H1 (cell line): Measurements from ENCODE around the gene VPS35L. TPM values are rescaled to one million over a fixed set of nuclear protein-coding genes. Genes with fewer than 3 reads are reported as not detected.

Source experiments
- CTCF ChIA-PET: fragments of 300-600 bp; sonication (Branson Sonifier 250); formaldehyde crosslinking; loops from one replicate; lab custom pipeline; 2021; ENCODE audit not compliant: partially characterized antibody; lab: Charles Lee
- POLR2A ChIA-PET: fragments of 300-600 bp; sonication (Branson Sonifier 250); formaldehyde crosslinking; loops from one replicate; lab custom pipeline; 2021; ENCODE audit warnings: inconsistent platforms; ENCODE audit not compliant: partially characterized antibody; lab: Charles Lee
- DNase-seq, 2 experiments: peaks; one replicate each; pipeline versions ENCODE4 v3.0.0 to v3.0.0-alpha.2; 2010 to 2022; ENCODE audit warnings: low spot score in 2 of 2, low read depth in 1 of 2, mixed read lengths in 1 of 2
- FAIRE-seq: peaks from 2 replicates; lab custom pipeline; 2011; peaks lifted over from hg19 to GRCh38; lab: Jason Lieb, UNC
- H2AFZ ChIP-seq: 2 replicates; pipeline ENCODE4 v1.8.1; 2012; ENCODE audit warnings: low read length, inconsistent platforms
- H2AK5ac ChIP-seq: 2 replicates; pipeline ENCODE4 v1.6.1; 2013; ENCODE audit warnings: low read depth, low read length
- H2BK120ac ChIP-seq: replicated peaks from 2 replicates; pipeline ENCODE3; 2013; ENCODE audit warnings: low read depth, low read length, inconsistent platforms
- H2BK12ac ChIP-seq: 2 replicates; pipeline ENCODE4 v1.6.1; 2013; ENCODE audit warnings: low read depth, low read length
- H2BK15ac ChIP-seq: 2 replicates; pipeline ENCODE4 v1.6.1; 2013; ENCODE audit warnings: low read length
- H2BK20ac ChIP-seq: 2 replicates; pipeline ENCODE4 v1.6.1; 2013; ENCODE audit warnings: low read length
- H2BK5ac ChIP-seq: 2 replicates; pipeline ENCODE4 v1.6.1; 2013; ENCODE audit warnings: low read depth, low read length
- H3K14ac ChIP-seq: 2 replicates; pipeline ENCODE4 v1.6.1; 2013; ENCODE audit warnings: inconsistent platforms; ENCODE audit not compliant: insufficient read length
- H3K18ac ChIP-seq: 2 replicates; pipeline ENCODE4 v1.6.1; 2013; ENCODE audit warnings: low read length; ENCODE audit errors: extremely low read depth
- H3K23ac ChIP-seq: 2 replicates; pipeline ENCODE4 v1.6.1; 2013; ENCODE audit warnings: inconsistent platforms; ENCODE audit not compliant: insufficient read length
- H3K23me2 ChIP-seq: 2 replicates; pipeline ENCODE4 v1.6.1; 2013; ENCODE audit warnings: low read depth, low read length
- H3K27ac ChIP-seq: 2 replicates; pipeline ENCODE4 v1.6.1; 2011; ENCODE audit warnings: low read depth, low read length, inconsistent platforms
- H3K27me3 ChIP-seq, 4 experiments: replicated peaks in 1 of 4; 1 replicate in 1 of 4; 2 replicates in 3 of 4; pipeline versions ENCODE4 v1.6.1 to v1.8.1; 2011 to 2013; ENCODE audit warnings: low read length in 3 of 4, mild to moderate bottlenecking in 3 of 4, inconsistent platforms in 2 of 4, mixed read lengths in 2 of 4, moderate library complexity in 1 of 4; ENCODE audit not compliant: control insufficient read depth in 3 of 4, insufficient read depth in 3 of 4; ENCODE audit errors: extremely low read depth in 1 of 4
- H3K36me3 ChIP-seq, 4 experiments: 2 replicates each; pipeline versions ENCODE4 v1.6.1 to v1.8.1; 2011 to 2013; ENCODE audit warnings: mild to moderate bottlenecking in 4 of 4, low read length in 3 of 4, moderate library complexity in 2 of 4, control low read depth in 1 of 4, inconsistent platforms in 1 of 4; ENCODE audit not compliant: insufficient read depth in 4 of 4, control insufficient read depth in 2 of 4
- H3K4ac ChIP-seq: replicated peaks from 2 replicates; pipeline ENCODE3; 2013; ENCODE audit warnings: low read length, low read depth, mixed read lengths, inconsistent platforms; ENCODE audit not compliant: insufficient read length
- H3K4me1 ChIP-seq, 4 experiments: replicated peaks in 1 of 4; 1 replicate in 1 of 4; 2 replicates in 3 of 4; pipeline versions ENCODE4 v1.6.1 to v1.8.1; 2011 to 2013; ENCODE audit warnings: low read length in 3 of 4, inconsistent platforms in 2 of 4, mixed read lengths in 1 of 4; ENCODE audit not compliant: insufficient read depth in 4 of 4, control insufficient read depth in 3 of 4
- H3K4me2 ChIP-seq, 2 experiments: 2 replicates each; pipeline versions ENCODE4 v1.6.1 to v1.8.1; 2011 to 2013; ENCODE audit warnings: low read depth in 2 of 2, low read length in 2 of 2, control low read depth in 1 of 2, inconsistent platforms in 1 of 2, mild to moderate bottlenecking in 1 of 2; ENCODE audit not compliant: insufficient read depth in 1 of 2
- H3K4me3 ChIP-seq, 4 experiments: fragments of 200-600, 300-600 bp in 1 of 4; sonication (generic), shearing (Covaris generic), sonication (Bioruptor Twin) in 1 of 4; 2 replicates each; pipeline versions ENCODE4 v1.5.1 to v1.8.1; 2011 to 2016; ENCODE audit warnings: low read length in 4 of 4, low read depth in 3 of 4, control low read depth in 2 of 4, inconsistent platforms in 2 of 4, mild to moderate bottlenecking in 2 of 4, mixed read lengths in 1 of 4, moderate library complexity in 1 of 4; ENCODE audit not compliant: insufficient read depth in 2 of 4; ENCODE audit errors: extremely low read depth in 1 of 4
- H3K56ac ChIP-seq: replicated peaks from 2 replicates; pipeline ENCODE3; 2013; ENCODE audit warnings: low read depth, mild to moderate bottlenecking, mixed read lengths, low read length, inconsistent platforms; ENCODE audit not compliant: insufficient read length
- H3K79me1 ChIP-seq: 2 replicates; pipeline ENCODE4 v1.6.1; 2013; ENCODE audit warnings: low read depth, low read length, control low read depth
- H3K79me2 ChIP-seq, 2 experiments: 2 replicates each; pipeline versions ENCODE4 v1.6.1 to v1.8.1; 2012 to 2013; ENCODE audit warnings: low read length in 2 of 2, mild to moderate bottlenecking in 2 of 2, inconsistent platforms in 1 of 2; ENCODE audit not compliant: insufficient read depth in 2 of 2, control insufficient read depth in 1 of 2
- H3K9ac ChIP-seq, 4 experiments: replicated peaks in 1 of 4; 1 replicate in 1 of 4; 2 replicates in 3 of 4; pipeline versions ENCODE4 v1.6.1 to v1.8.1; 2011 to 2013; ENCODE audit warnings: low read depth in 3 of 4, low read length in 3 of 4, control low read depth in 2 of 4, mild to moderate bottlenecking in 2 of 4, moderate library complexity in 2 of 4, inconsistent platforms in 1 of 4; ENCODE audit errors: extremely low read depth in 1 of 4
- H3K9me3 ChIP-seq, 2 experiments: 2 replicates each; pipeline versions ENCODE4 v1.6.1 to v1.8.1; 2012 to 2013; ENCODE audit warnings: mild to moderate bottlenecking in 2 of 2, moderate library complexity in 2 of 2, control low read depth in 1 of 2, inconsistent platforms in 1 of 2, low read depth in 1 of 2, low read length in 1 of 2, mixed read lengths in 1 of 2; ENCODE audit not compliant: insufficient read depth in 2 of 2
- H4K20me1 ChIP-seq, 2 experiments: replicated peaks in 1 of 2; 2 replicates each; pipeline versions ENCODE3 to v1.8.1; 2011 to 2013; ENCODE audit warnings: inconsistent platforms in 2 of 2, low read length in 2 of 2, mild to moderate bottlenecking in 1 of 2; ENCODE audit not compliant: insufficient read depth in 2 of 2, control insufficient read depth in 1 of 2
- H4K5ac ChIP-seq: 2 replicates; pipeline ENCODE4 v1.6.1; 2013; ENCODE audit warnings: low read length, low read depth, mixed read lengths, inconsistent platforms; ENCODE audit not compliant: insufficient read length
- H4K8ac ChIP-seq: 2 replicates; pipeline ENCODE4 v1.8.0; 2013; ENCODE audit warnings: mild to moderate bottlenecking, moderate library complexity, low read length, inconsistent platforms; ENCODE audit not compliant: insufficient read depth; ENCODE audit errors: extremely low read depth
- H4K91ac ChIP-seq: replicated peaks from 2 replicates; pipeline ENCODE3; 2013; ENCODE audit warnings: low read length, mixed read lengths, inconsistent platforms; ENCODE audit not compliant: insufficient read length
- ASH2L ChIP-seq: fragments of 200-600, 300-600 bp; sonication (generic); IDR thresholded peaks from one replicate; pipeline ENCODE4 v1.7.1; 2017; ENCODE audit warnings: low read length
- BACH1 ChIP-seq: IDR thresholded peaks from 2 replicates; pipeline ENCODE4 v1.6.1; 2012; ENCODE audit warnings: low read length, improper control_type of control experiment
- CBX5 ChIP-seq: fragments of 300-800, 300-1000 bp; sonication (generic); IDR thresholded peaks from 2 replicates; pipeline ENCODE4 v1.7.1; 2016; ENCODE audit warnings: antibody characterized with exemption, low read length, low read depth
- CBX8 ChIP-seq: fragments of 300-800, 300-1000 bp; sonication (generic); IDR thresholded peaks from 2 replicates; pipeline ENCODE4 v1.7.1; 2016; ENCODE audit warnings: low read depth, low read length, borderline replicate concordance
- CHD2 ChIP-seq: IDR thresholded peaks from 2 replicates; pipeline ENCODE4 v1.6.1; 2012; ENCODE audit warnings: low read length, improper control_type of control experiment
- CTBP2 ChIP-seq: IDR thresholded peaks from 2 replicates; pipeline ENCODE4 v1.7.0; 2011; ENCODE audit warnings: borderline replicate concordance, mild to moderate bottlenecking, moderate library complexity, mixed read lengths, low read length; ENCODE audit not compliant: insufficient read depth, insufficient read length
- GABPA ChIP-seq: IDR thresholded peaks from 2 replicates; pipeline ENCODE4 v1.6.1; 2011; ENCODE audit warnings: mild to moderate bottlenecking, low read length, moderate library complexity, borderline replicate concordance; ENCODE audit not compliant: insufficient read depth
- HDAC6 ChIP-seq: IDR thresholded peaks from one replicate; pipeline ENCODE4 v1.7.1; 2012; ENCODE audit warnings: low read depth, mild to moderate bottlenecking, inconsistent platforms, low read length, moderate library complexity
- JUND ChIP-seq: IDR thresholded peaks from 2 replicates; pipeline ENCODE4 v1.6.1; 2011; ENCODE audit warnings: mild to moderate bottlenecking, improper control_type of control experiment, low read length
- POLR2A ChIP-seq, 2 experiments: IDR thresholded peaks; 1 replicate in 1 of 2; 2 replicates in 1 of 2; pipeline ENCODE4 v1.6.1; 2011; ENCODE audit warnings: low read depth in 2 of 2, low read length in 2 of 2, mild to moderate bottlenecking in 2 of 2; ENCODE audit errors: control extremely low read depth in 1 of 2
- RFX5 ChIP-seq: IDR thresholded peaks from 2 replicates; pipeline ENCODE4 v1.6.1; 2011; ENCODE audit warnings: low read depth, low read length, improper control_type of control experiment, borderline replicate concordance
- SAP30 ChIP-seq: fragments of 300-600 bp; sonication (generic); IDR thresholded peaks from 2 replicates; pipeline ENCODE4 v1.7.1; 2012; ENCODE audit warnings: low read length, moderate library complexity, mild to moderate bottlenecking, inconsistent platforms; ENCODE audit not compliant: insufficient read depth, insufficient replicate concordance
- SP1 ChIP-seq: IDR thresholded peaks from 2 replicates; pipeline ENCODE4 v1.6.1; 2011; ENCODE audit warnings: low read depth, low read length
- TAF7 ChIP-seq: optimal IDR thresholded peaks from 2 replicates; pipeline ENCODE3; 2011; ENCODE audit warnings: low read depth, mild to moderate bottlenecking, inconsistent platforms, low read length, moderate library complexity, borderline replicate concordance
- TBP ChIP-seq: IDR thresholded peaks from 2 replicates; pipeline ENCODE4 v1.6.1; 2011; ENCODE audit warnings: low read depth, low read length, improper control_type of control experiment
- ZNF274 ChIP-seq: IDR thresholded peaks from 2 replicates; pipeline ENCODE4 v1.7.0; 2012; ENCODE audit warnings: low read length, borderline replicate concordance; ENCODE audit errors: extremely low read depth
- WGBS, 2 experiments: shearing (Covaris generic) in 1 of 2; methylation state at CpG; one replicate each; pipeline versions ENCODE4 v1.1.6 to v1.1.7; 2013 to 2015; ENCODE audit warnings: low lambda C conversion rate in 2 of 2, mixed read lengths in 2 of 2, inconsistent platforms in 1 of 2, low coverage in 1 of 2, missing lambda C conversion rate in 1 of 2; ENCODE audit not compliant: insufficient replicate concordance in 2 of 2, insufficient coverage in 1 of 2, insufficient read length in 1 of 2; ENCODE audit errors: extremely low coverage in 1 of 2, missing lambda C conversion rate in 1 of 2; 5-methylcytosine and 5-hydroxymethylcytosine counted together
- polyA plus RNA-seq, 7 experiments: library from polyadenylated mRNA; depleted of rRNA in 3 of 7; stranded (reverse) in 5 of 7; unstranded in 2 of 7; fragments of >200 nt in 5 of 7; fragments of 200-250 nt in 2 of 7; gene quantifications; 1 replicate in 5 of 7; 2 replicates in 1 of 7; 4 replicates in 1 of 7; pipeline versions ENCODE4 v1.2.1 to v1.2.3, GENCODE V29; 2011 to 2013; ENCODE audit warnings: missing spikeins in 2 of 7, mixed read lengths in 2 of 7
- total RNA-seq: library from RNA; stranded (reverse); fragmentation: NEBNext Ultra II Directional; extraction: Animal tissue kit (Norgen Biotek cat#: 25700); gene quantifications from 2 replicates; pipeline ENCODE4 v1.2.1, GENCODE V29; 2021

The VPS35L gene
- total and polyA plus RNA-seq, 2 of the 8 experiments (the other 6 are each of a cell fraction or from before 2014, with no cell fraction given), result 31.5 to 57.1 TPM

DNA sequence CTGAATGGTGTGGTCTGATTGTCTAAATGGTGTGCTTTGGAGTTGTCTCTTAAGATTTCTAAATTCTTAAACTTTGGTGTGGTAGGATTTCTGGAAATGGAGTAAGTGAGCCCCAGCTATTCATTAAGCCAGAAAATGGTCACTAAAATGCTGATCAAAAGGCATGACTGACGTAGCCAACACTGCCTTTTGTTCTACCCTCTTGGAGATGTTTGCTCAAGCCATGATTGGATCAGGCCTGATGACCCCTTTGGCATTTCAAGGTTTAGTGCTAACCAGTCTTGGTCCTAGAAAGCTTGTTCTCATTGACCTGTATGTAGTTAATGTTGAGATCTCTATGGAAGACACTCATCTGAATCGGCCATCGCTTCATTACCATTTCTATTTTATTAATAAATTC lies 94.5 kb downstream of the VPS35L start:
- Histone ChIP-seq H3K14ac (no peak overlapping the region), H4K91ac (no peak overlapping the region), H3K4me2 (no peak overlapping the region), H4K8ac (no peak overlapping the region), H3K27me3 (no peaks in the 10 kb centered on the region), H2BK5ac (no peak overlapping the region), H2BK15ac (no peak overlapping the region), H3K4me1 (no peaks in the 10 kb centered on the region), H3K27ac (no peak overlapping the region), H3K23ac (no peak overlapping the region), H4K20me1 (no peaks in the 10 kb centered on the region), H2BK12ac (no peak overlapping the region), H3K4ac (no peak overlapping the region), H3K18ac (no peak overlapping the region), H3K79me1 (no peaks in the 10 kb centered on the region), H3K36me3 (peaks cover 2 to 22% (median 18%) of the 10 kb centered on the region in 4 experiments; a peak in 7 of 8 replicates), H3K23me2 (no peaks in the 10 kb centered on the region), H3K9me3 (no peaks in the 10 kb centered on the region), H3K79me2 (no peaks in the 10 kb centered on the region), H4K5ac (no peak overlapping the region), H2AFZ (no peak overlapping the region), H2BK20ac (no peak overlapping the region), H3K9ac (no peak overlapping the region), H3K4me3 (no peak overlapping the region), H3K56ac (no peak overlapping the region), H2AK5ac (no peak overlapping the region), H2BK120ac (no peak overlapping the region)
- ChIA-PET CTCF (interaction anchor here (0.9 kb wide), 1 partner anchor 237 kb away, joined by 4 read pairs; no protein-coding TSS in a partner anchor), POLR2A (interaction anchor here (0.9 kb wide), 1 partner anchor 56 kb away, joined by 4 read pairs; no protein-coding TSS in a partner anchor)
- 97% methylated on average over 3 of the region's 3 CpGs; no CpG with 5 or more reads in 1 of the 2 experiments for WGBS, 2 experiments
- FAIRE-seq (no peak), DNase-seq (no peak)
- TF ChIP-seq RFX5, result no peak
- TF ChIP-seq TAF7, result no peak
- TF ChIP-seq CBX5, result no peak
- TF ChIP-seq CHD2, result no peak
- no peak for TF ChIP-seq CTBP2
- TF ChIP-seq HDAC6, result no peak
- no peak for TF ChIP-seq TBP
- TF ChIP-seq JUND, result no peak
- TF ChIP-seq CBX8, result no peak
- no peak for TF ChIP-seq GABPA
- no peak for TF ChIP-seq ASH2L
- TF ChIP-seq BACH1, result no peak
- TF ChIP-seq SAP30, result no peak
- no peak for TF ChIP-seq ZNF274
- TF ChIP-seq SP1, result no peak
- no peak for TF ChIP-seq POLR2A (IDR thresholded peaks at IDR 0.05; ENCODE audit: control extremely low read depth in 1 of 2, low read depth in 2 of 2, low read length in 2 of 2)
